Mesenchymal stem cell (in vitro differentiated cells and primary cell): Measurements from ENCODE around the gene WWP2.

Source experiments
- DNase-seq: peaks from one replicate; pipeline ENCODE4 v3.0.0-alpha.2; 2013
- H2AFZ ChIP-seq: one replicate; pipeline ENCODE4 v1.6.1; 2013; ENCODE audit warnings: low read depth, mild to moderate bottlenecking, control low read depth, inconsistent platforms, low read length, moderate library complexity
- H2AK5ac ChIP-seq: 2 replicates; pipeline ENCODE4 v1.6.1; 2013; ENCODE audit warnings: low read length, moderate library complexity, mild to moderate bottlenecking, inconsistent platforms; ENCODE audit not compliant: severe bottlenecking
- H2BK120ac ChIP-seq: one replicate; pipeline ENCODE4 v1.6.1; 2013; ENCODE audit warnings: low read depth, mild to moderate bottlenecking, inconsistent platforms, low read length, moderate library complexity
- H2BK12ac ChIP-seq, 2 experiments: one replicate each; pipeline ENCODE4 v1.6.1; 2013; ENCODE audit warnings: inconsistent platforms in 2 of 2, low read length in 2 of 2, mild to moderate bottlenecking in 2 of 2, moderate library complexity in 2 of 2, control low read depth in 1 of 2
- H2BK15ac ChIP-seq: one replicate; pipeline ENCODE4 v1.6.1; 2013; ENCODE audit warnings: mild to moderate bottlenecking, low read depth, inconsistent platforms; ENCODE audit not compliant: poor library complexity, severe bottlenecking
- H2BK5ac ChIP-seq: 2 replicates; pipeline ENCODE4 v1.6.1; 2013; ENCODE audit warnings: low read depth, mild to moderate bottlenecking, low read length, control low read depth, inconsistent platforms; ENCODE audit not compliant: poor library complexity, severe bottlenecking
- H3K14ac ChIP-seq, 2 experiments: one replicate each; pipeline ENCODE4 v1.6.1; 2013; ENCODE audit warnings: inconsistent platforms in 2 of 2, low read length in 2 of 2, control low read depth in 1 of 2, mild to moderate bottlenecking in 1 of 2, moderate library complexity in 1 of 2
- H3K18ac ChIP-seq, 2 experiments: one replicate each; pipeline ENCODE4 v1.6.1; 2013; ENCODE audit warnings: inconsistent platforms in 2 of 2, low read length in 2 of 2, control low read depth in 1 of 2, low read depth in 1 of 2, mild to moderate bottlenecking in 1 of 2
- H3K23ac ChIP-seq, 2 experiments: one replicate each; pipeline ENCODE4 v1.6.1; 2013; ENCODE audit warnings: inconsistent platforms in 2 of 2, low read length in 2 of 2, mild to moderate bottlenecking in 2 of 2, moderate library complexity in 2 of 2, control low read depth in 1 of 2
- H3K27ac ChIP-seq: 2 replicates; pipeline ENCODE4 v1.5.1; 2013; ENCODE audit warnings: mild to moderate bottlenecking, moderate library complexity, low read length, control low read depth, inconsistent platforms; ENCODE audit not compliant: poor library complexity, severe bottlenecking
- H3K27me3 ChIP-seq, 2 experiments: 2 replicates each; pipeline versions ENCODE4 v1.6.1 to v1.7.0; 2013; ENCODE audit warnings: low read length in 2 of 2, mild to moderate bottlenecking in 2 of 2, moderate library complexity in 2 of 2, control low read depth in 1 of 2, inconsistent platforms in 1 of 2; ENCODE audit not compliant: control insufficient read depth in 1 of 2, insufficient read depth in 1 of 2
- H3K36me3 ChIP-seq, 2 experiments: 2 replicates each; pipeline versions ENCODE4 v1.6.1 to v1.7.0; 2013; ENCODE audit warnings: low read length in 2 of 2, control low read depth in 1 of 2, inconsistent platforms in 1 of 2, low read depth in 1 of 2, mild to moderate bottlenecking in 1 of 2; ENCODE audit not compliant: insufficient read depth in 2 of 2, control insufficient read depth in 1 of 2
- H3K4ac ChIP-seq, 2 experiments: one replicate each; pipeline ENCODE4 v1.6.1; 2013; ENCODE audit warnings: inconsistent platforms in 2 of 2, low read length in 2 of 2, mild to moderate bottlenecking in 2 of 2, moderate library complexity in 2 of 2, control low read depth in 1 of 2, low read depth in 1 of 2
- H3K4me1 ChIP-seq: 2 replicates; pipeline ENCODE4 v1.6.1; 2013; ENCODE audit warnings: low read depth, low read length, control low read depth; ENCODE audit not compliant: control insufficient read depth, insufficient read depth
- H3K4me2 ChIP-seq: 2 replicates; pipeline ENCODE4 v1.6.1; 2013; ENCODE audit warnings: low read length, mild to moderate bottlenecking, inconsistent platforms; ENCODE audit not compliant: poor library complexity, severe bottlenecking
- H3K4me3 ChIP-seq, 2 experiments: 2 replicates each; pipeline versions ENCODE4 v1.5.1 to v1.7.0; 2013; ENCODE audit warnings: low read length in 2 of 2, mild to moderate bottlenecking in 2 of 2, control low read depth in 1 of 2, low read depth in 1 of 2; ENCODE audit not compliant: insufficient read depth in 1 of 2
- H3K79me1 ChIP-seq: replicated peaks from 2 replicates; pipeline ENCODE4 v1.6.1; 2013; ENCODE audit warnings: mild to moderate bottlenecking, control low read depth, low read length, inconsistent platforms; ENCODE audit not compliant: poor library complexity, severe bottlenecking
- H3K9ac ChIP-seq: 2 replicates; pipeline ENCODE4 v1.7.0; 2013; ENCODE audit warnings: mild to moderate bottlenecking, low read length, moderate library complexity
- H3K9me3 ChIP-seq: 2 replicates; pipeline ENCODE4 v1.7.0; 2013; ENCODE audit warnings: mild to moderate bottlenecking, low read length; ENCODE audit not compliant: control insufficient read depth
- H4K8ac ChIP-seq: one replicate; pipeline ENCODE4 v1.6.1; 2013; ENCODE audit warnings: inconsistent platforms, mild to moderate bottlenecking, low read length, moderate library complexity
- H4K91ac ChIP-seq: one replicate; pipeline ENCODE4 v1.6.1; 2013; ENCODE audit warnings: mild to moderate bottlenecking, low read length, inconsistent platforms
- WGBS: methylation state at CpG from one replicate; pipeline ENCODE4 v1.1.7; 2013; ENCODE audit warnings: mixed read lengths; 5-methylcytosine and 5-hydroxymethylcytosine counted together

WWP2 gene

GRCh38 chr16:69863401-69864281 lies 101.5 kb downstream of the WWP2 start:
- no peaks in the 10 kb centered on the region for H3K27me3 ChIP-seq
- no peak overlapping the region for H3K23ac ChIP-seq
- H3K4me3 ChIP-seq, result no peak overlapping the region
- no peak overlapping the region for H2AK5ac ChIP-seq
- no peak overlapping the region for H3K4ac ChIP-seq
- no peak overlapping the region for H2BK12ac ChIP-seq
- WGBS, result 96% methylated on average over 14 of the region's 16 CpGs
- no peak overlapping the region for H3K4me2 ChIP-seq
- H3K27ac ChIP-seq, result no peak overlapping the region
- DNase-seq, result no peak
- H3K9ac ChIP-seq, result no peak overlapping the region
- H2BK15ac ChIP-seq, result no peak overlapping the region
- no peak overlapping the region for H3K18ac ChIP-seq
- no peak overlapping the region for H2BK120ac ChIP-seq
- peaks cover 2% of the 10 kb centered on the region for H3K4me1 ChIP-seq
- H3K36me3 ChIP-seq, result peaks cover 0 to 5% of the 10 kb centered on the region in 2 experiments
- H3K9me3 ChIP-seq, result no peaks in the 10 kb centered on the region
- H3K14ac ChIP-seq, result no peak overlapping the region
- no peak overlapping the region for H2BK5ac ChIP-seq
- H4K8ac ChIP-seq, result no peak overlapping the region
- H2AFZ ChIP-seq, result no peak overlapping the region
- H3K79me1 ChIP-seq, result peaks cover 11% of the 10 kb centered on the region
- no peak overlapping the region for H4K91ac ChIP-seq

GRCh38 chr16:69865701-69866100 lies 103.6 kb downstream of the WWP2 start:
- WGBS, result 35% methylated on average over 8 of the region's 8 CpGs
- Histone ChIP-seq H3K14ac (no peak overlapping the region), H3K4me2 (no peak overlapping the region), H3K36me3 (peaks cover 0 to 5% of the 10 kb centered on the region in 2 experiments), H2BK12ac (no peak overlapping the region), H2BK5ac (no peak overlapping the region), H3K9ac (no peak overlapping the region), H3K4me3 (no peak overlapping the region), H2AFZ (no peak overlapping the region), H3K9me3 (no peaks in the 10 kb centered on the region), H3K27me3 (no peaks in the 10 kb centered on the region), H2AK5ac (no peak overlapping the region), H2BK15ac (no peak overlapping the region), H3K23ac (no peak overlapping the region), H3K27ac (peak overlapping the region; percentile 17), H4K8ac (no peak overlapping the region), H3K4ac (no peak overlapping the region), H2BK120ac (no peak overlapping the region), H3K18ac (no peak overlapping the region), H4K91ac (no peak overlapping the region), H3K79me1 (peaks cover 10% of the 10 kb centered on the region), H3K4me1 (peaks cover 2% of the 10 kb centered on the region)
- peak; percentile 87 for DNase-seq

- Histone ChIP-seq H3K4me1 (peaks cover 2% of the 10 kb centered on the region), H3K9me3 (no peaks in the 10 kb centered on the region), H3K36me3 (peaks cover 12 to 13% of the 10 kb centered on the region in 2 experiments), H3K79me1 (peaks cover 8% of the 10 kb centered on the region), H2BK120ac (no peak overlapping the region), H2AFZ (no peak overlapping the region), H4K91ac (no peak overlapping the region), H3K23ac (no peak overlapping the region), H2BK12ac (no peak overlapping the region), H3K18ac (peak overlapping the region in 1 of 2 experiments; percentile 44), H3K4ac (no peak overlapping the region), H3K4me3 (no peak overlapping the region), H2BK15ac (no peak overlapping the region), H3K27me3 (no peaks in the 10 kb centered on the region), H4K8ac (no peak overlapping the region), H3K14ac (no peak overlapping the region), H2BK5ac (no peak overlapping the region), H3K4me2 (no peak overlapping the region), H2AK5ac (no peak overlapping the region), H3K9ac (no peak overlapping the region), H3K27ac (no peak overlapping the region)
- DNase-seq, result no peak
- 86% methylated on average over 7 of the region's 8 CpGs for WGBS
These were observed 105.8 kb downstream of the WWP2 start for GRCh38 chr16:69867784-69868560.

GRCh38 chr16:69870761-69871160 lies 108.6 kb downstream of the WWP2 start:
- Histone ChIP-seq H3K27ac (no peak overlapping the region), H3K27me3 (no peaks in the 10 kb centered on the region), H3K18ac (no peak overlapping the region), H4K91ac (no peak overlapping the region), H3K23ac (no peak overlapping the region), H2BK120ac (no peak overlapping the region), H2AFZ (no peak overlapping the region), H3K9ac (no peak overlapping the region), H2BK12ac (no peak overlapping the region), H3K9me3 (no peaks in the 10 kb centered on the region), H3K4me3 (no peak overlapping the region), H4K8ac (no peak overlapping the region), H2BK15ac (peak overlapping the region; percentile 12), H3K36me3 (peaks cover 25 to 34% of the 10 kb centered on the region in 2 experiments), H3K4me2 (no peak overlapping the region), H3K4ac (no peak overlapping the region), H3K14ac (no peak overlapping the region), H2BK5ac (no peak overlapping the region), H3K4me1 (peaks cover 2% of the 10 kb centered on the region), H2AK5ac (no peak overlapping the region), H3K79me1 (peaks cover 7% of the 10 kb centered on the region)
- DNase-seq, result no peak
- WGBS, result 86% methylated on average over 4 of the region's 4 CpGs
